Measurements from ENCODE around the gene BATF.
A peak's percentile ranks its signal among the peaks of the same experiment; 100 is the strongest.

The BATF gene

GRCh38 chr14:75491376-75491978 is 30.8 kb upstream of the BATF start:
- peaks cover 14% of the 10 kb centered on the region for H3K4me1 ChIP-seq

GRCh38 chr14:75492832-75493591 is 29.3 kb upstream of the BATF start:
- no peaks in the 10 kb centered on the region for H3K79me2 ChIP-seq
- H2AFZ ChIP-seq = no peak overlapping the region
- H3K4me2 ChIP-seq (ENCODE audit: low read length) = no peak overlapping the region
- no peak overlapping the region for H3K4me3 ChIP-seq (ENCODE audit: low read depth, low read length)
- TF ChIP-seq CTCF (IDR thresholded peaks at IDR 0.05) = no peak
- no peak overlapping the region for H3K27ac ChIP-seq
- peaks cover 25% of the 10 kb centered on the region for H3K4me1 ChIP-seq
- no peaks in the 10 kb centered on the region for H3K36me3 ChIP-seq (ENCODE audit: control insufficient read depth, insufficient read depth, low read length)
- H3K9me3 ChIP-seq (ENCODE audit: control insufficient read depth, low read length) = no peaks in the 10 kb centered on the region
- no peaks in the 10 kb centered on the region for H3K27me3 ChIP-seq (ENCODE audit: control insufficient read depth, insufficient read depth, low read length)
- H3K9ac ChIP-seq = no peak overlapping the region

More at GRCh38 chr14:75491376-75491978, 30.8 kb upstream of the BATF start:
- TF ChIP-seq CTCF (IDR thresholded peaks at IDR 0.05) = no peak
- H3K27me3 ChIP-seq (ENCODE audit: control insufficient read depth, insufficient read depth, low read length) = no peaks in the 10 kb centered on the region
- H3K36me3 ChIP-seq (ENCODE audit: control insufficient read depth, insufficient read depth, low read length) = no peaks in the 10 kb centered on the region
- H3K79me2 ChIP-seq = no peaks in the 10 kb centered on the region
- no peak overlapping the region for H3K27ac ChIP-seq
- no peaks in the 10 kb centered on the region for H3K9me3 ChIP-seq (ENCODE audit: control insufficient read depth, low read length)
- H2AFZ ChIP-seq = no peak overlapping the region
- H3K4me3 ChIP-seq (ENCODE audit: low read depth, low read length) = no peak overlapping the region
- H3K9ac ChIP-seq = no peak overlapping the region
- no peak overlapping the region for H3K4me2 ChIP-seq (ENCODE audit: low read length)

- Histone ChIP-seq H3K9me3 (ENCODE audit: control insufficient read depth, low read length) (no peaks in the 10 kb centered on the region), H3K4me1 (peaks cover 25% of the 10 kb centered on the region), H3K36me3 (ENCODE audit: control insufficient read depth, insufficient read depth, low read length) (no peaks in the 10 kb centered on the region), H3K4me2 (ENCODE audit: low read length) (no peak overlapping the region), H3K9ac (no peak overlapping the region), H3K27ac (no peak overlapping the region), H3K27me3 (ENCODE audit: control insufficient read depth, insufficient read depth, low read length) (no peaks in the 10 kb centered on the region), H2AFZ (no peak overlapping the region), H3K4me3 (ENCODE audit: low read depth, low read length) (no peak overlapping the region), H3K79me2 (no peaks in the 10 kb centered on the region)
- no peak for TF ChIP-seq CTCF (IDR thresholded peaks at IDR 0.05)
Measured at GRCh38 chr14:75493592-75494087, 28.6 kb upstream of the BATF start.

GRCh38 chr14:75494896-75495295 is 27.4 kb upstream of the BATF start:
- Histone ChIP-seq H3K4me1 (peaks cover 34% of the 10 kb centered on the region), H3K4me3 (ENCODE audit: low read depth, low read length) (no peak overlapping the region), H3K4me2 (ENCODE audit: low read length) (peak overlapping the region; percentile 48), H3K36me3 (ENCODE audit: control insufficient read depth, insufficient read depth, low read length) (no peaks in the 10 kb centered on the region), H3K9ac (no peak overlapping the region), H3K27ac (peak overlapping the region; percentile 78), H3K79me2 (no peaks in the 10 kb centered on the region), H2AFZ (no peak overlapping the region), H3K27me3 (ENCODE audit: control insufficient read depth, insufficient read depth, low read length) (no peaks in the 10 kb centered on the region), H3K9me3 (ENCODE audit: control insufficient read depth, low read length) (no peaks in the 10 kb centered on the region)
- TF ChIP-seq CTCF (IDR thresholded peaks at IDR 0.05) = no peak

Data from parathyroid adenoma (tissue), 2 donors.